CD4-positive, alpha-beta T cell treated with Interleukin-6 at 100 ng/mL for 8 hours (primary cell): ENCODE measurements around the gene EIF2S1.
"Not testable (repeated sequence)": the region's sequence is repeated elsewhere in the genome, so short reads cannot be mapped to it uniquely, and the experiment has no call there.

Source experiments
- DNase-seq: peaks from one replicate; pipeline ENCODE4 v3.0.0-alpha.2; 2020; ENCODE audit warnings: mixed read lengths, low spot score

EIF2S1 gene

GRCh38 chr14:67411370-67411769 is 51.2 kb downstream of the EIF2S1 start:
- DNase-seq: no peak

- DNase-seq: peak; percentile 58
These were observed 51.8 kb downstream of the EIF2S1 start, which contains the start of gene PLEK2 for GRCh38 chr14:67411820-67412421. PLEK2 (minus strand) TSS chr14:67412165; CDS start chr14:67412059, 106 bp downstream.

DNA sequence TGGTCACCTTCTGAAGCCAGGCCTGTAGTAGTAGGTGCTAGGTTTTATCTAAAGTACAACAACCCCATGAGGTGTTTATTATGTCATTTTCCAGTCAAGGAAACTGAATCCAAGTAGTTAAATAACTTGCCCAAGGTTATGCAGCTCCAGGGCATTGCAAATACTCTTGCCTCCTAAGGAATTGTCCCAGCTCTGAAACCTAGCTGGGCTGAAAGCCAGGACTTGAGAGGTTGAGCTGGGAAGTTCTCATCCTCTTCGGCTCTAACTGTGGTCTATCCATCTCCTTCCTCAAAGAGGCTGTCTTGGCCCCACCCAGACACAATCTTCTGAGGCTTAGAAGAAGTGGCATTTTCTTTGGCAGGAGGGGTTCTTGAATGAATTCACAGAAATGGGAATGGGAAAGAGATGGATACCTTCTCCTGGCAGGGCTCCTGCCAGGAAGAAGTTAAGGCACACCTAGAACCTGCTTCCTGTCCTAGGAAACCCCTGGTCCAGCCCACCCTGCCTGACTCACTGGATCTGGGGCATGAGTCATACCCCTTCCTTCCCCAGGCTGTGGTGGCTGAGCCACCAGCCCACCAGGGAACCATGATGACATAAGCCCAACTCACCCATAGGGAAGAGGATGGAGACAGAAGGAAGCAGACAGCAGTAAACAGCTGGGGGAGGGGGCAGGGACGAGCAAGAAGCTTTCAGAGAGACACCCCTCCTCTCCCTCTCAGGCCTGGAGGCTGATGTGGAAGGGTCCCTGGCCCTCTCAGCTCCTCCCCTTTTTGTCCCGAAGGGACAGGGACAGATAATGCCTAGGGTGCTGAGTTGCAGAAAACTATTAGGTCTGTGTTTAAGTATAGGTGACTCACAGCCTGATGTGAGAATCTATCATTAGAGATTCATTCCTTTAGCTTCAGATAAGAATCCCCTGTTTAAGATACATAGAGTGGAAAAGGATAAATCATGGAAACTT is 54.0 kb downstream of the EIF2S1 start:
- no peak for DNase-seq

DNA sequence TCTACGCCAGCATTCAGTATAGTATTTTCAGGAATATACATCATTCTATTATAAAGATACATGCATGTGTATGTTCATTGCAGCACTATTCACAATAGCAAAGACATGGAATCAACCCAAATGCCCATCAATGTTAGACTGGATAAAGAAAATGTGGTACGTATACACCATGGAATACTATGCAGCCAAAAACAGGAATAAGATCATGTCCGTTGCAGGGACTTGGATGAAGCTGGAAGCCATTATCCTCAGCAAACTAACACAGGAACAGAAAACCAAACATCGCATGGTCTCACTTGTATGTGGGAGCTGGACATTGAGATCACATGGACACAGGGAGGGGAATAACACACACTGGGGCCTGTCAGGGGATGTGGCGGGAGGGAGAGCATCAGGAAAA is 55.5 kb downstream of the EIF2S1 start:
- not testable (repeated sequence) for DNase-seq

DNA sequence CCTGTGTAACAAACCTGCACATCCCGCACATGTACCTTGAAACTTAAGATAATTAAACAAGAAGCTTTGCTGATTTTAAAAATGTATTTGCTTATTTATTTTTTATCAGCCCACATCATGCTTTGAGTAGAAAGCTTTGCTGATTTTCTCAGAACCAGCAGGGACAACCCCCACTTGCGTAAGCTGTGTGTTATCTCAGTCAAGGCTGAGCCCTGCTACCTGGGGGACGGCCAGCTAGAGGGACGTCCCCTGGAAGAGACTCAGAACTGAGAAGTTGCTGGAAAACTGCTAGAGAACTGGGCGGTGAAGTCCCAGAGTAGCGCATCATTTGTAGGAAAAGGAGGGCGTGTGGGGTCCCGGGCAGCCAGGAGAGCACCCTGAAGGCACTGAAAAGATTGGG is 56.0 kb downstream of the EIF2S1 start:
- no peak for DNase-seq

DNA sequence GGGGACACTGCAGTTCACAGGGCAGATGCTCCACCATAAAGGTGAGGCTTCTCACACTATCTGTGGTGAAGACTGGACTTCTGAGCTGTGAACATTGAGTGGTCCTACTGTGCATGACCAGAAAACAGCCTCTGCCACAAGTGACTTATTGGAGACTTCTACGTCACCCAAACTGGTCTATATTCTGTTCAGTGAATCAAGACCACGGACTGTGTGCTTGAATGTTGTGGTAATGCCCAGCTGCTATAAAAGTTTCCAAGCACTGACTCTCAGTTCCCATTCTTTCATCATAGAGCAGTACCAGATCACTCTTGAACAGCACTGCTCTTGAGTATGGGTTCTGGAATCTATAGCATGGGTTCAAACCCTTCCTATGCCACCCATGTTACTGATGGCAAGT is 56.7 kb downstream of the EIF2S1 start:
- no peak for DNase-seq

DNA sequence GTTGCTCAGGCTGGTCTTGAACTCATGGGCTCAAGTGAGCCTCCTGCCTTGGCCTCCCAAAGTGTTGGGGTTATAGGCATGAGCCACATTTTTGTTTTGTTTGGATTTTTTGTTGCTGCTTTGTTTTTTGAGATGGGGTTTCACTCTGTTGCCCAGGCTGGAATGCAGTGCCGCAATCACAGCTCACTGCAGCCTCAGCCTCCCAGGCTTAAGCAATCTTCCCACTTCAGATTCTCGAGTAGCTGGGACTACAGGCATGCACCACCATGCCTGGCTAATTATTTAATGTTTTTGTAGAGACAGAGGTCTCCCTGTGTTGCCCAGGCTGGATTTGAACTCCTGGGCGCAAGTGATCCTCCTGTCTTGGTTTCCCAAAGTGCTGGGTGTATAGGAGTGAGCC is 57.5 kb downstream of the EIF2S1 start:
- DNase-seq: no peak

DNA sequence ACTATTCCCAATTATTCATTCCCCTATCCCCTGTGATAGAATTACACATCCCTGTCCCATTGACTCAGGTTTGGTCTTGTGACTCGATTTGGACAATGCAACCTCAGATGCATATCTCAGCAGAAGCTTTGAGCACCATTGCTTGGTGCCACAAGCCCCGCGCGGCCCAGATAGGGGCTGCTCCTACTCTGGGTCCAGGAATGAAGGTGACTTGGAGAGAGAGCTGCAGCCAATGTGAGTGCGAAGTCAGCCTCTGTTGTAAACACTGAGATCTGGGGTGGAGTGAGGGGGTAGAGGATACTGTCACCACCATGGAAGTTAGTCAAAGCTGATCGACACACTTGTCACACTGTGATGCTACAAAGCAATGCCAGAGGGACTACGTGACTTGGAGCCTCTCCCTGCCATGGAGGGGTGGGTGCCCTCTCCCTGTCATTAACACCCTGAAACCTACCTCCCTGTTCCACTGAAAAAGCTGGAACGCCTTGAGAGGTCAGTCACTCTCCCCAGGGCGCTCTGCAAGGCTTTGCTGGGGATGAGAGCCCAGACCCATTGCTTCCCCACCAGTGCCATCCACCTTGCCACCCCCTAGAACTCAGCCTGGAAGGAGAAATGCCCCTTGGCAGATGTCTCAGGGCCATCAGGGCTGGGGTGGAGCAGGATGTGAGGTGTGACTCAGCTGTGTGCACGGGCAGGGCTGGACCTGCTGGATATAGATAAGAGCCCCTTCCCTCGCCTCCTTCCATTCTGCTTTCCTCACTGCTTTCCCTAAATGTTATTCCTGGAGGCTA is 58.5 kb downstream of the EIF2S1 start:
- no peak for DNase-seq

DNA sequence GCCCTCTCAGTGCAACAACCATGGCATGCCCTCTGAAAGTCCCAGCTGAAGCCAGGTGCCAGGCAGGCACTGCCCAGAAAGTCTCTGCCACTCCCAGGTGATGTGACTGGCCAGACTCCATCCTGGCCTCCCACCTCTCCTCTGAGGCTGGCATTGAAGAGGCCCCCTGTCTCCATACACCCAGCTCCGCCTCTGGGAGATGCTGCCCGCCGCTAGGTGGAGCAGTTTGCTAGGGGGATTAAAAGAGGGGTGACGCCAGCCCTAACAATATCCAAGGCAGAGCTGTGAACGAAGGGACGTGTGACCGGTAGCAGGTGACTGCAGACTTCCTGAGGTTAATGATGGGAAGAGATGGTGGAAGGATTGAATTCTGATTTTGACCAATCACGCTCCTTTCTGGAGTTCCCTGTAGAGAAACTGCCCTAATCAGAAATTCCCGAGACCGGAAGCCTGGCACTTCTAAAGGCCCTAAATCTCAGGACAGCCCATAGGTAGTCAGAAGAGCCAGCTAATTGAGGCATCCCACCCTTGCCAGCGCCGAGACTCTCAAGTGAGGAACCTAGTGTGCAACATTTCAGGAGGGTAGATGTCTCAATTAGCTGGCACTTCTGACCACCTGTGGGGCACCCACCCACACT is 60.1 kb downstream of the EIF2S1 start:
- peak; percentile 9 for DNase-seq

GRCh38 chr14:67421356-67422224 is 61.5 kb downstream of the EIF2S1 start:
- no peak for DNase-seq

GRCh38 chr14:67423424-67423823 is 63.3 kb downstream of the EIF2S1 start:
- no peak for DNase-seq

DNA sequence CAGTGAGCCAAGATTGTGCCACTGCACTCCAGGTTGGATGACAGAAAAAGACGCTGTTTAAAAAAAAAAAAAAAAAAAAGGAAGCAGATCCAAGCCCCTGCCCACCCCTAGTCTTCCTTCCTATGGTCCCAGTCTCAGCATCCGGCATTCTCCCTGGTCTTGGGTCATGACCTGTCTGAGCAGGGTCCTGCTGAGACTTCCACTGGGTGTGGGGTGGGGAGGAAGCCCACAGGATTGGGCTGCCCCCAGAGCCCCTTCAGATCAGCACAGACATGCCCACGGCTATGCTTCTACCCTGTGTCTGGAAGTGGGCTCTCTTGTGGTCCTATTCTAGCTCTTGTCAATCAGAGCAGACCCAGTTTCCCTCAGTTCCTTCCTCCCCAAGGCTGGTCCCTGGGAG is 64.4 kb downstream of the EIF2S1 start:
- no peak for DNase-seq

GRCh38 chr14:67425608-67426007 is 65.5 kb downstream of the EIF2S1 start:
- DNase-seq: no peak

DNA sequence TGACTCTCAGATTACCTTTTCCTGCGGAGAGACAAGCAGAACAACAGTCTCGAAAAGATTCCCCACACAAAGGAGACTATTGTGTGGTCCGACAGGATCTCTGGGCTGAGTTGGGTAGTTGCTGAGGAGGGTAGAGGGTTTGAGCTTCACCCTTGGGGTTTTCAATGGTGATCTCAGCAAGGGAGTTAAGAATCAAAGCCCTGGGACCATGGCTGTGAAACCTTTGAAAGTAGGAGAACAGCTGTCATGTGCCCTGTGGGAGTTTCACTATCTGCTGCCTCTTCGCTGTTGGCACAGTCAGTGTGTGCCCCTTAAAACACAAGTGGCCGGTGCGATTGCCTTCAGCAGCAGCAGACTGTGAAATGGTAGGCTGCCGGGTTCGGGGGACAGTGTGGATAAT is 66.0 kb downstream of the EIF2S1 start:
- no peak for DNase-seq

- DNase-seq: peak; percentile 72
These were observed 67.0 kb downstream of the EIF2S1 start for GRCh38 chr14:67426983-67427606.

- DNase-seq: no peak
These were observed 68.4 kb downstream of the EIF2S1 start for GRCh38 chr14:67428501-67429031.

GRCh38 chr14:67429510-67430205 is 69.5 kb downstream of the EIF2S1 start:
- DNase-seq: no peak

DNA sequence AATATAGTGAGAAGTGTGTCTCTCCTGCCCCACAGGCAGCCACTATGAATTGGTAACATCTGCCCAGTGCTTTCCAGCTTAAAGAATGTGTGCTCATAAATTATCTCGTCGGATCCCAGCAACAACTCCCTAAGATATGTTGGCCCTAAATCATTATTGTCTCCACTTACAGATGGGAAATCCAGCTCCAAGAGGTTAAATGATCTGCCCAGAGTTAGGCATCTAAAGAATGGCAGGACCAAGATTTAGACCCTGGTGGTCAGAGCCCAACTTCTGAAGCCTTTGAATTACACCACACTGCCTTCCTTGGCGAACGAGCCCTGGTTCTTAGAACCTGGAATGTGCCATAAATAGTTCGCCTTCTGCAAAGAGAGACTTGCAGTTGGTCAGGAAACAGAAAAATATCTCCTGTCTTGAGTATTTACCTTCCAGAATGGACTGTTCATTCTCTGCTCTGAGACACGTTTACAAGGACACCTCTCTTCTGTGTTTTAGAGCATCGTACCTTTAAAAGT is 72.0 kb downstream of the EIF2S1 start:
- no peak for DNase-seq

DNA sequence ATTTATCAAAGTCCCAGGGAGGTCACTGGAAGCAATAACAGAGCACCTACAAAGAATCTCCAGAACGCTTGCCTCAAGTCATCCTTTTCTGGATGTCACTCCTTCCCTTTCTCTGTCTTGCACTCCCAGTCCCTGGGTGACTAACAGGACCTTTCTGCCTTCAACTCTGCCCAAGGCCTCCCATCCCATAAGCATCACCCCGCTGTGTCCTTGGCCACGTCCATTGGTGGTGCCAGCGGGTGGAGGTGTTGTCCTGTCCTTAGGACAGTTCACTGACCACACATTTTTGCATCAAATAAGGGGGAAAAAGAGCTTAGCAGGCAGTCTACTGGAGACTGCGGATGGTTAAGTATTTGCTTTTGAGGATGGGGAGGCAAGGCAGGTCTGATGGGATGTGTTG is 75.5 kb downstream of the EIF2S1 start:
- no peak for DNase-seq
